HG03442 (cell line): ENCODE data around the gene TBC1D10A.

Experiments used
- ATAC-seq: cut with Tn5 transposase; IDR thresholded peaks from one replicate; pipeline ENCODE4 v1.9.1; 2021; ENCODE audit warnings: mild to moderate bottlenecking, moderate library complexity; ENCODE audit not compliant: unreplicated experiment

The TBC1D10A gene

GRCh38 chr22:30249049-30250038 lies 77.4 kb downstream of the TBC1D10A start:
- no peak for ATAC-seq

- no peak for ATAC-seq
These were observed 78.3 kb downstream of the TBC1D10A start for GRCh38 chr22:30248484-30248883.

- ATAC-seq, result no peak
These were observed 78.8 kb downstream of the TBC1D10A start for GRCh38 chr22:30247974-30248373.

- no peak for ATAC-seq
These were observed 79.2 kb downstream of the TBC1D10A start for GRCh38 chr22:30247561-30247960.

DNA sequence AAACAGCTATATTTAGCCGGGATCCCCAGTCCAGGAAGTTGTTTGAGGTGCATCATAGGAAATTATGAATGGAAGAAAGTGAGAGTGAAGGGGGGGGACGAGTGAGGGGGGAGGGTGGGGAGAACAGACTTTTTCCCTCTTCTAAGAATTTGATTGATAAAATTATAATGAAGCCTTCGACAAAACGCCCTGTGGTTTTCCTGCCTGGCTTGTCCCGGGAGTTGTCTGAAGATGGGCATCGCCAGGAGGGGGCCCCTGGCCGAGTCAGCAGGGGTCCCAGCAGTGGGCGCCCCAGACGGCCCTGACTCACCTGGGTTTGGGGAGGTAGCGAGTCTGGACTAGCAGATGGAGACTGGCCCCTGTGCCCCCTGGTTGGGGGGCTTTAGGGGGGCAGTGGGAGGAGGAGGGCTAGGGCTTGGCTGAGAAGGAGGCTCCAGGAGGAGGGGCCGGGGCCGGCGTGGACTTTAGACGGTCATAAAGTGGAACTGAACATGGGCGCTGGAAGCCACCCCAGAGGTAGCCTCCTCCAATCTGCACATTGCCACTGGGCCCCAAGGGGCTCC lies 79.8 kb downstream of the TBC1D10A start:
- ATAC-seq, result no peak

GRCh38 chr22:30245985-30246813 lies 80.5 kb downstream of the TBC1D10A start, which contains the start of gene LIF:
LIF (minus strand) TSS chr22:30246759; CDS start chr22:30246695, 64 bp downstream.
- ATAC-seq, result no peak

- no peak for ATAC-seq
These were observed 81.4 kb downstream of the TBC1D10A start for GRCh38 chr22:30245181-30245984.

DNA sequence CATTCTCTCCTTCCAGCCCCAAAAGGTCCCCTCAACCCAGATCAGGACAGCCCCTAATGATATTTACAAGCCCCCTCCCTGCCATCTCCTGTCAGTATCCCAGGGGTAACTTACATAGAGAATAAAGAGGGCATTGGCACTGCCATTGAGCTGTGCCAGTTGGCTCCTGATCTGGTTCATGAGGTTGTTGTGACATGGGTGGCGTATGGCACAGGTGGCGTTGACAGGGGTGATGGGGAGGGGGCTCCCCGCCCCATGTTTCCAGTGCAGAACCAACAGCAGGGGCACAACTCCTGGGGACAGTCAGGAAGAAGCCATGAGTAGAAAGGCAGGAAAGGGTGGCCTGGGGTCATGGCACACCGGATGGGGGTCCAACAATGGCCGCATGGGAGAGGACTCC lies 82.1 kb downstream of the TBC1D10A start:
- no peak for ATAC-seq

GRCh38 chr22:30244066-30244465 lies 82.7 kb downstream of the TBC1D10A start:
- ATAC-seq, result no peak

GRCh38 chr22:30243661-30244060 lies 83.1 kb downstream of the TBC1D10A start:
- ATAC-seq, result no peak
